K562 (cell line): Measurements from ENCODE around the gene RNF152. TPM values are rescaled to one million over a fixed set of nuclear protein-coding genes. Genes with fewer than 3 reads are reported as not detected.

Source experiments
- ATAC-seq: fragments of 200-7000 bp; cut with Tn5 transposase; 3 replicates; pipeline ENCODE4 v1.9.1; 2020; ENCODE audit warnings: moderate library complexity
- BruUV-seq: library from RNA; stranded (reverse); fragments of 400-500 nt; replicated peaks from 2 replicates; lab custom pipeline; 2021; lab: Mats Ljungman, UMichigan
- CTCF ChIA-PET: fragments of 300-600 bp; formaldehyde crosslinking; extraction: SDS; loops from one replicate; lab custom pipeline; 2021; ENCODE audit warnings: low intra/inter-chr PET ratio; lab: Yijun Ruan, JAX
- POLR2A ChIA-PET: fragments of 300-600, 350-650 bp; sonication (Branson Sonifier 250); formaldehyde crosslinking; extraction: SDS; loops from one replicate; lab custom pipeline; 2021; ENCODE audit warnings: antibody characterized with exemption, inconsistent platforms; lab: Yijun Ruan, JAX
- DNase-seq, 4 experiments: peaks; one replicate each; pipeline versions ENCODE4 v3.0.0 to v3.0.0-alpha.2; 2011 to 2018; ENCODE audit warnings: low spot score in 3 of 4, mixed read lengths in 3 of 4; ENCODE audit errors: extremely low read depth in 1 of 4
- FAIRE-seq: peaks from 2 replicates; lab custom pipeline; 2011; peaks lifted over from hg19 to GRCh38; lab: Jason Lieb, UNC
- H2AFZ ChIP-seq: 2 replicates; pipeline ENCODE4 v1.6.0; 2011; ENCODE audit warnings: low read depth, low read length, control low read depth, inconsistent platforms
- H3K27ac ChIP-seq: fragments of 200-600 bp; 3 replicates; pipeline ENCODE4 v1.8.0; 2011; ENCODE audit warnings: low read depth, mild to moderate bottlenecking, control low read depth, inconsistent platforms, low read length, moderate library complexity, mixed read lengths; ENCODE audit errors: extremely low read depth
- H3K27me3 ChIP-seq, 2 experiments: fragments of 300-600 bp in 1 of 2; 2 replicates in 1 of 2; 3 replicates in 1 of 2; pipeline versions ENCODE4 v1.6.0 to v1.8.0; 2011; ENCODE audit warnings: inconsistent platforms in 2 of 2, low read length in 2 of 2, mild to moderate bottlenecking in 1 of 2, mixed read lengths in 1 of 2, moderate library complexity in 1 of 2; ENCODE audit not compliant: control insufficient read depth in 2 of 2, insufficient read depth in 2 of 2
- H3K36me3 ChIP-seq: fragments of 300-600 bp; 3 replicates; pipeline ENCODE4 v1.8.0; 2011; ENCODE audit warnings: mild to moderate bottlenecking, low read length, inconsistent platforms; ENCODE audit not compliant: control insufficient read depth, insufficient read depth
- H3K4me1 ChIP-seq, 2 experiments: fragments of 200-600 bp in 1 of 2; replicated peaks in 1 of 2; 2 replicates in 1 of 2; 3 replicates in 1 of 2; pipeline versions ENCODE4 v1.5.1 to v1.8.0; 2011; ENCODE audit warnings: inconsistent platforms in 2 of 2, low read length in 2 of 2, mild to moderate bottlenecking in 1 of 2, mixed read lengths in 1 of 2, moderate library complexity in 1 of 2; ENCODE audit not compliant: control insufficient read depth in 2 of 2, insufficient read depth in 2 of 2
- H3K4me2 ChIP-seq: 2 replicates; pipeline ENCODE4 v1.6.1; 2011; ENCODE audit warnings: low read length, control low read depth, inconsistent platforms, mixed read lengths; ENCODE audit not compliant: insufficient read depth
- H3K4me3 ChIP-seq: fragments of 200-600 bp; sonication (generic), shearing (Covaris generic); 2 replicates; pipeline ENCODE4 v1.5.1; 2016; ENCODE audit warnings: control low read depth, inconsistent platforms
- H3K79me2 ChIP-seq: fragments of 200-600 bp; 3 replicates; pipeline ENCODE4 v1.8.0; 2011; ENCODE audit warnings: low read length, inconsistent platforms; ENCODE audit not compliant: control insufficient read depth, insufficient read depth
- H3K9ac ChIP-seq, 2 experiments: 2 replicates each; pipeline versions ENCODE4 v1.6.0 to v1.6.1; 2011; ENCODE audit warnings: low read depth in 2 of 2, low read length in 2 of 2, control low read depth in 1 of 2, inconsistent platforms in 1 of 2, mild to moderate bottlenecking in 1 of 2, mixed read lengths in 1 of 2; ENCODE audit not compliant: insufficient read depth in 1 of 2
- H3K9me1 ChIP-seq: one replicate; pipeline ENCODE4 v1.6.0; 2011; ENCODE audit warnings: inconsistent platforms, mild to moderate bottlenecking, low read length, moderate library complexity; ENCODE audit not compliant: control insufficient read depth, insufficient read depth
- H3K9me3 ChIP-seq: replicated peaks from 2 replicates; pipeline ENCODE4 v1.5.1; 2011; ENCODE audit warnings: low read depth, low read length, inconsistent platforms; ENCODE audit not compliant: control insufficient read depth, insufficient read depth
- H4K20me1 ChIP-seq: replicated peaks from 2 replicates; pipeline ENCODE4 v1.6.1; 2011; ENCODE audit warnings: low read length, inconsistent platforms, mixed read lengths; ENCODE audit not compliant: control insufficient read depth, insufficient read depth
- ARID2 ChIP-seq: fragments of 450-650 bp; IDR thresholded peaks from 2 replicates; pipeline ENCODE4 v1.6.1; 2017; ENCODE audit warnings: antibody characterized with exemption, mild to moderate bottlenecking
- BRCA1 ChIP-seq, 2 experiments: fragments of 450-650 bp in 1 of 2; sonication (generic) in 1 of 2; formaldehyde crosslinking in 1 of 2; IDR thresholded peaks; 2 replicates each; pipeline versions ENCODE4 v1.5.0 to v1.6.1; 2017 to 2020; ENCODE audit warnings: mild to moderate bottlenecking in 1 of 2, missing genetic modification reagents in 1 of 2
- DMBX1 ChIP-seq: fragments of 250-450 bp; sonication (Bioruptor Pico); IDR thresholded peaks from 2 replicates; pipeline ENCODE4 v1.8.0; 2022; ENCODE audit warnings: inconsistent platforms, mild to moderate bottlenecking, moderate library complexity, borderline replicate concordance
- TAF15 ChIP-seq: fragments of 200-400 bp; formaldehyde crosslinking; IDR thresholded peaks from 2 replicates; pipeline ENCODE4 v1.6.1; 2017; ENCODE audit warnings: mild to moderate bottlenecking, low read depth, low read length, moderate library complexity
- ZNF174 ChIP-seq: fragments of 250-450 bp; sonication (Bioruptor Pico); IDR thresholded peaks from 2 replicates; pipeline ENCODE4 v1.4.0; 2020; ENCODE audit warnings: mild to moderate bottlenecking
- ZNF431 ChIP-seq: sonication (generic); formaldehyde crosslinking; IDR thresholded peaks from 2 replicates; pipeline ENCODE4 v1.8.0; 2022; ENCODE audit warnings: mild to moderate bottlenecking, missing genetic modification reagents
- ZNF589 ChIP-seq: fragments of 200-800 bp; sonication (Bioruptor generic); IDR thresholded peaks from 2 replicates; pipeline ENCODE4 v1.6.1; 2016; ENCODE audit warnings: low read depth, missing genetic modification characterization, missing compliant biosample characterization
- WGBS: fragments of 100-300 bp; shearing (Covaris generic); methylation state at CpG from one replicate; pipeline ENCODE4 v1.1.6; 2016; ENCODE audit warnings: low coverage, mixed read lengths; ENCODE audit not compliant: insufficient coverage; ENCODE audit errors: missing lambda C conversion rate; 5-methylcytosine and 5-hydroxymethylcytosine counted together
- in situ Hi-C: fragments of 300-500 bp; cut with MboI; formaldehyde crosslinking; loops from 4 replicates; pipeline ENCODE4 v1.15.0; 2018; ENCODE audit warnings: inconsistent platforms, mixed read lengths
- intact Hi-C: fragments of 100-400 bp; cut with micrococcal nuclease; formaldehyde crosslinking; loops from 2 replicates; pipeline ENCODE4 v1.14.2; 2022
- polyA plus RNA-seq, 8 experiments: library from polyadenylated mRNA; depleted of rRNA in 4 of 8; stranded (reverse) in 5 of 8; unstranded in 3 of 8; fragments of >200 nt; fragmentation: Nextera tagmentation in 2 of 8; fragmentation: Illumina TruSeq in 1 of 8; extraction: Ambion mirVana in 2 of 8; extraction: Trizol in 1 of 8; gene quantifications; 2 replicates each; pipeline versions ENCODE4 v1.2.1 to v1.2.3, GENCODE V29; 2011 to 2014; ENCODE audit warnings: inconsistent platforms in 1 of 8, missing spikeins in 1 of 8
- total RNA-seq, 7 experiments: library from RNA; depleted of rRNA in 6 of 7; stranded (reverse); fragments of >200 nt in 6 of 7; fragmentation: Illumina TruSeq in 2 of 7; extraction: Trizol in 2 of 7; gene quantifications; 2 replicates each; pipeline versions ENCODE4 v1.2.1 to v1.2.3, GENCODE V29; 2011 to 2021; ENCODE audit warnings: low replicate concordance in 1 of 7

Gene RNF152
- total and polyA plus RNA-seq, 9 of the 15 experiments (the other 6 are each of a cell fraction or from before 2014, with no cell fraction given), result 0.04 to 0.05 TPM; not detected in 7

DNA sequence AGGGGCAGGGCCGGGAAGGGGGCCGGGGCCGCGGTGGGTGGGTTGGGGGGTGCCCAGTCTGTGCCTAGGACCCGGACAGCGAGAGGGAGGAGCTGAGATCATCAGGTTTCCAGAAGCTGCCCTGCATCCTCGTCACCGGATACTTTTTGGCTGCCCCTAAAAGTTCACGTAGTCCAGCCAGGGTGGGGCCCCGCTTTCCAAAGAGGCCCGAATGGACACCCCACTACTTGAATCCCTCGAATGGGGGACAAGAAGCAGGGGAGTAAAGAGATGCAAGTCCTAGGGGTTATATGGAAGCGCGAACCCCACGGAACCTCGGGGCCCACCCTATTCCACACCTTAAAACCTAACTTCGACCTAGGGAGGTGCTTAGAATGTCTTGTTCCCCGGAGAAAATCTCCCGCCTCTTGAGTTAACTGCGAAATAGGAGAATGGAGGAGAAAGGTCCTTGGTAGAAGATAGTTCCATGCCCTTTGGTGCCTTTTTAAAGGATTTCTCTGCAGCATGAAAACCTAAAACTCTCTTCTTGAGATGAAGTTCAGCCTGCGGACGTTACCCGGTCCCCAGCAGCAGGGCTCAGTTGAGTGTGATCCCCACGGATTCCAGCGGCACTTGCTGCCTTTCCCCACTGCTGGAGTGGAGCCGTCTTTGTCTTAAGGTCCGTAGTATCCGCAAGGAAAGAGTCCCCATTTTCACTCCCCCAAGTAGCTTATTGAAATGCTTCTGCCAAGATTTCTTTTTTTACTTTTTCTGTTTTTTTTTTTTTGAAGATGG, 2.1 kb upstream of the RNF152 start:
- BruUV-seq, result no TSS peak
- H4K20me1 ChIP-seq, result no peaks in the 10 kb centered on the region
- ATAC-seq, result no peak
- H3K36me3 ChIP-seq, result no peaks in the 10 kb centered on the region
- DNase-seq, result no peak
- no peak overlapping the region for H2AFZ ChIP-seq
- WGBS, result 58% methylated on average over 16 of the region's 28 CpGs
- peaks cover 0 to 15% of the 10 kb centered on the region in 2 experiments; a peak in 2 of 5 replicates for H3K4me1 ChIP-seq
- H3K27me3 ChIP-seq, result peaks cover 0 to 11% of the 10 kb centered on the region in 2 experiments; a peak in 1 of 5 replicates
- H3K9ac ChIP-seq, result no peak overlapping the region
- intact Hi-C loops, result no loop called here
- no peak for TF ChIP-seq ZNF174 (CRISPR knock-in tag)
- no peak for TF ChIP-seq ZNF589 (CRISPR knock-in tag)
- TF ChIP-seq ARID2, result no peak
- TF ChIP-seq TAF15, result no peak
- TF ChIP-seq ZNF431 (CRISPR knock-in tag), result no peak
- no peak for TF ChIP-seq DMBX1
- no peak for TF ChIP-seq BRCA1 (IDR thresholded peaks at IDR 0.05)
- no peak for TF ChIP-seq BRCA1 (CRISPR knock-in tag; IDR thresholded peaks at IDR 0.05)
- no peaks in the 10 kb centered on the region for H3K9me1 ChIP-seq
- no peak for FAIRE-seq
- H3K27ac ChIP-seq, result no peak overlapping the region
- in situ Hi-C loops, result no loop called here
- no peaks in the 10 kb centered on the region for H3K9me3 ChIP-seq
- CTCF ChIA-PET, result no interaction called here
- H3K4me3 ChIP-seq, result 0 out of 2 replicates have a peak overlapping the region, but pooled peaks have one; percentile 38
- POLR2A ChIA-PET, result no interaction called here
- no peaks in the 10 kb centered on the region for H3K79me2 ChIP-seq
- H3K4me2 ChIP-seq, result no peak overlapping the region
